Measurements from ENCODE around the gene IL22RA2.

- TF ChIP-seq EZH2phosphoT487 (IDR thresholded peaks at IDR 0.05; ENCODE audit: insufficient read depth, low read depth): no peak
- TF ChIP-seq EZH2 (IDR thresholded peaks at IDR 0.05; ENCODE audit: insufficient read depth, poor library complexity, severe bottlenecking): no peak
Observed at GRCh38 chr6:137201006-137201405, 27.6 kb upstream of the IL22RA2 start.
